Mesenchymal stem cell (in vitro differentiated cells and primary cell): ENCODE measurements around the gene STOM.
A peak's percentile ranks its signal among the peaks of the same experiment; 100 is the strongest.

Experiments used
- DNase-seq: peaks from one replicate; pipeline ENCODE4 v3.0.0-alpha.2; 2013
- H2AFZ ChIP-seq: one replicate; pipeline ENCODE4 v1.6.1; 2013; ENCODE audit warnings: low read depth, mild to moderate bottlenecking, control low read depth, inconsistent platforms, low read length, moderate library complexity
- H2AK5ac ChIP-seq: 2 replicates; pipeline ENCODE4 v1.6.1; 2013; ENCODE audit warnings: low read length, moderate library complexity, mild to moderate bottlenecking, inconsistent platforms; ENCODE audit not compliant: severe bottlenecking
- H2BK120ac ChIP-seq: one replicate; pipeline ENCODE4 v1.6.1; 2013; ENCODE audit warnings: low read depth, mild to moderate bottlenecking, inconsistent platforms, low read length, moderate library complexity
- H2BK12ac ChIP-seq, 2 experiments: one replicate each; pipeline ENCODE4 v1.6.1; 2013; ENCODE audit warnings: inconsistent platforms in 2 of 2, low read length in 2 of 2, mild to moderate bottlenecking in 2 of 2, moderate library complexity in 2 of 2, control low read depth in 1 of 2
- H2BK15ac ChIP-seq: one replicate; pipeline ENCODE4 v1.6.1; 2013; ENCODE audit warnings: mild to moderate bottlenecking, low read depth, inconsistent platforms; ENCODE audit not compliant: poor library complexity, severe bottlenecking
- H2BK5ac ChIP-seq: 2 replicates; pipeline ENCODE4 v1.6.1; 2013; ENCODE audit warnings: low read depth, mild to moderate bottlenecking, low read length, control low read depth, inconsistent platforms; ENCODE audit not compliant: poor library complexity, severe bottlenecking
- H3K14ac ChIP-seq, 2 experiments: one replicate each; pipeline ENCODE4 v1.6.1; 2013; ENCODE audit warnings: inconsistent platforms in 2 of 2, low read length in 2 of 2, control low read depth in 1 of 2, mild to moderate bottlenecking in 1 of 2, moderate library complexity in 1 of 2
- H3K18ac ChIP-seq, 2 experiments: one replicate each; pipeline ENCODE4 v1.6.1; 2013; ENCODE audit warnings: inconsistent platforms in 2 of 2, low read length in 2 of 2, control low read depth in 1 of 2, low read depth in 1 of 2, mild to moderate bottlenecking in 1 of 2
- H3K23ac ChIP-seq, 2 experiments: one replicate each; pipeline ENCODE4 v1.6.1; 2013; ENCODE audit warnings: inconsistent platforms in 2 of 2, low read length in 2 of 2, mild to moderate bottlenecking in 2 of 2, moderate library complexity in 2 of 2, control low read depth in 1 of 2
- H3K27ac ChIP-seq: 2 replicates; pipeline ENCODE4 v1.5.1; 2013; ENCODE audit warnings: mild to moderate bottlenecking, moderate library complexity, low read length, control low read depth, inconsistent platforms; ENCODE audit not compliant: poor library complexity, severe bottlenecking
- H3K27me3 ChIP-seq, 2 experiments: 2 replicates each; pipeline versions ENCODE4 v1.6.1 to v1.7.0; 2013; ENCODE audit warnings: low read length in 2 of 2, mild to moderate bottlenecking in 2 of 2, moderate library complexity in 2 of 2, control low read depth in 1 of 2, inconsistent platforms in 1 of 2; ENCODE audit not compliant: control insufficient read depth in 1 of 2, insufficient read depth in 1 of 2
- H3K36me3 ChIP-seq, 2 experiments: 2 replicates each; pipeline versions ENCODE4 v1.6.1 to v1.7.0; 2013; ENCODE audit warnings: low read length in 2 of 2, control low read depth in 1 of 2, inconsistent platforms in 1 of 2, low read depth in 1 of 2, mild to moderate bottlenecking in 1 of 2; ENCODE audit not compliant: insufficient read depth in 2 of 2, control insufficient read depth in 1 of 2
- H3K4ac ChIP-seq, 2 experiments: one replicate each; pipeline ENCODE4 v1.6.1; 2013; ENCODE audit warnings: inconsistent platforms in 2 of 2, low read length in 2 of 2, mild to moderate bottlenecking in 2 of 2, moderate library complexity in 2 of 2, control low read depth in 1 of 2, low read depth in 1 of 2
- H3K4me1 ChIP-seq: 2 replicates; pipeline ENCODE4 v1.6.1; 2013; ENCODE audit warnings: low read depth, low read length, control low read depth; ENCODE audit not compliant: control insufficient read depth, insufficient read depth
- H3K4me2 ChIP-seq: 2 replicates; pipeline ENCODE4 v1.6.1; 2013; ENCODE audit warnings: low read length, mild to moderate bottlenecking, inconsistent platforms; ENCODE audit not compliant: poor library complexity, severe bottlenecking
- H3K4me3 ChIP-seq, 2 experiments: 2 replicates each; pipeline versions ENCODE4 v1.5.1 to v1.7.0; 2013; ENCODE audit warnings: low read length in 2 of 2, mild to moderate bottlenecking in 2 of 2, control low read depth in 1 of 2, low read depth in 1 of 2; ENCODE audit not compliant: insufficient read depth in 1 of 2
- H3K79me1 ChIP-seq: replicated peaks from 2 replicates; pipeline ENCODE4 v1.6.1; 2013; ENCODE audit warnings: mild to moderate bottlenecking, control low read depth, low read length, inconsistent platforms; ENCODE audit not compliant: poor library complexity, severe bottlenecking
- H3K9ac ChIP-seq: 2 replicates; pipeline ENCODE4 v1.7.0; 2013; ENCODE audit warnings: mild to moderate bottlenecking, low read length, moderate library complexity
- H3K9me3 ChIP-seq: 2 replicates; pipeline ENCODE4 v1.7.0; 2013; ENCODE audit warnings: mild to moderate bottlenecking, low read length; ENCODE audit not compliant: control insufficient read depth
- H4K8ac ChIP-seq: one replicate; pipeline ENCODE4 v1.6.1; 2013; ENCODE audit warnings: inconsistent platforms, mild to moderate bottlenecking, low read length, moderate library complexity
- H4K91ac ChIP-seq: one replicate; pipeline ENCODE4 v1.6.1; 2013; ENCODE audit warnings: mild to moderate bottlenecking, low read length, inconsistent platforms
- WGBS: methylation state at CpG from one replicate; pipeline ENCODE4 v1.1.7; 2013; ENCODE audit warnings: mixed read lengths; 5-methylcytosine and 5-hydroxymethylcytosine counted together

The STOM gene

DNA sequence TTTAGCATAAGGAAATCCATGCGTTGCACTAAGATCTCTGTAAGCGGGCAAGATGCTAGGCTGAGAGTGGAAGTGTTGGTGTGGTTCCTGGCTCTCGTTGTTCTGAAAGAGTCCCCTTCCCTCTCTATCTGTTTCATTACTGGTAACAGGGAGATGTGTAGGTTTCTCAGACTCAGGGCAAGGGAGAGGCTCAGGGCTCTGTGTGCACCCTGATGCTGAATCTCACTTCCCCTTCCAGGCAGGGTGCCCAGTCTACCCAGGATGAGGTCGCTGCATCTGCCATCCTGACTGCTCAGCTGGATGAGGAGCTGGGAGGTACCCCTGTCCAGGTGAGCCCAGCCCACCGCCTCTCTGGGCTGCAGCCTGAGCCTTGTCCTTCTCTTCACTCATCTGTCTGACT, 45.7 kb downstream of the STOM start:
- H3K4me2 ChIP-seq, result no peak overlapping the region
- no peak overlapping the region for H2BK120ac ChIP-seq

DNA sequence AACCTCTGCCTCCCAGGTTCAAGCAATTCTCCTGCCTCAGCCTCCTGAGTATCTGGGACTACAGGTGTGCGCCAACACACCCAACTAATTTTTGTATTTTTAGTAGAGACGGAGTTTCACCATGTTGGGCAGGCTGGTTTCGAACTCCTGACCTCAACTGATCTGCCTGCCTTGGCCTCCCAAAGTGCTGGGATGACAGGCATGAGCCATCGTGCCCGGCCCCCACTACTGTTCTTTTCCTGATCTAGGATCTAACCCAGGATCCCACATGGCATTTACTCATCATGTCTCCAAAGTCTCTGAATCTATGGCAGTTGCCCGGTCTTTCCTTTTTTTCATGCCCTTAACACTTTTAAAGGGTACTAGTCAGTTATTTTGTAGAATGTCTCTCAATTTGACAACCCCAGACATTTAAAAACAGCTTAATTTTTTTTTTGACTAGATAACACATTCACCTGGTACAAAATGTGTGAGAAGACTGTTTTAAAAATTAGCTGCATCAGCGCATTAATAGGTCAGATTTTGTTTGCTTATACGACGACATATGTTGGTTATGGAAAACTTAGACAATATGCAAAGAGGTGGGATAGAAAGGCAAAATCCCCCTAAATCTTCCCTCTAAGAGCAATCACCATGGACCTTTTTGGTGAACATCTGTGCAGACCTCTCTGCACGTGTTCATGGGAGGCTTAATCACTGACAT, 46.5 kb downstream of the STOM start:
- H3K4me2 ChIP-seq, result no peak overlapping the region
- no peak overlapping the region for H4K91ac ChIP-seq
- peak overlapping the region in 1 of 2 experiments; percentile 15 for H3K18ac ChIP-seq
- no peak overlapping the region for H2AFZ ChIP-seq
- H3K4me3 ChIP-seq, result no peak overlapping the region
- peaks cover 64 to 82% of the 10 kb centered on the region in 2 experiments for H3K36me3 ChIP-seq
- no peak overlapping the region for H2BK120ac ChIP-seq
- no peak overlapping the region for H3K23ac ChIP-seq
- no peaks in the 10 kb centered on the region for H3K9me3 ChIP-seq
- no peak overlapping the region for H4K8ac ChIP-seq
- no peak overlapping the region for H2BK15ac ChIP-seq
- WGBS, result 95% methylated on average over 9 of the region's 10 CpGs
- no peak for DNase-seq
- no peak overlapping the region for H2BK5ac ChIP-seq
- peaks cover 15% of the 10 kb centered on the region for H3K79me1 ChIP-seq
- no peak overlapping the region for H2BK12ac ChIP-seq
- H3K9ac ChIP-seq, result peak overlapping the region; percentile 8
- no peak overlapping the region for H3K14ac ChIP-seq
- peaks cover 13% of the 10 kb centered on the region for H3K4me1 ChIP-seq
- H3K27ac ChIP-seq, result no peak overlapping the region
- H2AK5ac ChIP-seq, result peak overlapping the region; percentile 46
- no peak overlapping the region for H3K4ac ChIP-seq
- H3K27me3 ChIP-seq, result no peaks in the 10 kb centered on the region

More for the DNA sequence above, 45.7 kb downstream of the STOM start:
- no peak overlapping the region for H3K23ac ChIP-seq
- peak overlapping the region in 1 of 2 experiments; percentile 15 for H3K18ac ChIP-seq
- peaks cover 9% of the 10 kb centered on the region for H3K4me1 ChIP-seq
- no peak overlapping the region for H2BK12ac ChIP-seq
- peak overlapping the region; percentile 8 for H3K9ac ChIP-seq
- H4K91ac ChIP-seq, result no peak overlapping the region
- no peak for DNase-seq
- H2BK15ac ChIP-seq, result no peak overlapping the region
- H3K4me3 ChIP-seq, result no peak overlapping the region
- 97% methylated on average over 4 of the region's 5 CpGs for WGBS
- no peak overlapping the region for H2BK5ac ChIP-seq
- H3K36me3 ChIP-seq, result peaks cover 64 to 82% of the 10 kb centered on the region in 2 experiments
- no peak overlapping the region for H4K8ac ChIP-seq
- H3K4ac ChIP-seq, result no peak overlapping the region
- no peak overlapping the region for H2AFZ ChIP-seq
- H3K79me1 ChIP-seq, result peaks cover 15% of the 10 kb centered on the region
- no peak overlapping the region for H2AK5ac ChIP-seq
- H3K27me3 ChIP-seq, result no peaks in the 10 kb centered on the region
- no peak overlapping the region for H3K27ac ChIP-seq
- H3K9me3 ChIP-seq, result no peaks in the 10 kb centered on the region
- no peak overlapping the region for H3K14ac ChIP-seq

DNA sequence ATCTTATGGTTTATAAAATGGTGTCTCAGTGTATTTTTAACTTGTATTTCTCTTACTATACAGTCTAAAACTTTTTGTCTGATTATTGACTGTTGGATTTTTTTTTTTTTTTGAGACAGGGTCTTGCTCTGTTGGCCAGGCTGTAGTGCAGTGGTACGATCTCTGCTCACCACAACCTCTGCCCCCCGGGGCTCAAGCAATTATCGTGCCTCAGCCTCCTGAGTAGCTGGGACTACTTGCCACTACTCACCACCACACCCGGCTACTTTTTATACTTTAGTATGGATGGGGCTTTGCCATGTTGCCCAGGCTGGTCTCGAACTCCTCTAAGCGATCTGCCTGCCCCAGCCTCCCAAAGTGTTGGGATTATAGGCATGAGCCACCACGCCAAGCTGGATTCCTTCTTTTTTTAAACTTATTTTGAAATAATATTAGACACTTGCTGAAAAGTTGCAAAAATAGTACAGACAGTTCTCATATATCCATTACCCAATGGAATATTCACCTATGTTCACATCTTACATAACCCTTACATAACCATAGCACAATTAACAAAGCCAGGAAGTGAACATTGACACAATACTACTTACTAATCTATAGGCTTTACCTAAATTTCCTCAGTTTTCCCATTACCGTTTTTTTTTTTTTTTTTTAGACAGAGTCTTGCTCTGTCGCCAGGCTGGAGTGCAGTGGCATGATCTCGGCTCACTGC, 47.2 kb downstream of the STOM start:
- Histone ChIP-seq H3K27ac (peak overlapping the region; percentile 92), H3K36me3 (peaks cover 66 to 82% of the 10 kb centered on the region in 2 experiments), H4K8ac (no peak overlapping the region), H2BK120ac (no peak overlapping the region), H3K4me2 (no peak overlapping the region), H4K91ac (peak overlapping the region; percentile 44), H3K79me1 (peaks cover 15% of the 10 kb centered on the region), H3K9me3 (no peaks in the 10 kb centered on the region), H3K4me1 (peaks cover 14% of the 10 kb centered on the region), H2BK5ac (no peak overlapping the region), H3K27me3 (no peaks in the 10 kb centered on the region), H3K4me3 (no peak overlapping the region), H3K4ac (peak overlapping the region; percentile 3 to 93), H3K18ac (peak overlapping the region; percentile 17 to 58), H2BK15ac (no peak overlapping the region), H2AK5ac (peak overlapping the region; percentile 45), H3K14ac (no peak overlapping the region), H3K9ac (peak overlapping the region; percentile 86), H3K23ac (no peak overlapping the region), H2AFZ (no peak overlapping the region), H2BK12ac (peak overlapping the region in 1 of 2 experiments; percentile 75)
- 94% methylated on average over 9 of the region's 10 CpGs for WGBS
- no peak for DNase-seq

DNA sequence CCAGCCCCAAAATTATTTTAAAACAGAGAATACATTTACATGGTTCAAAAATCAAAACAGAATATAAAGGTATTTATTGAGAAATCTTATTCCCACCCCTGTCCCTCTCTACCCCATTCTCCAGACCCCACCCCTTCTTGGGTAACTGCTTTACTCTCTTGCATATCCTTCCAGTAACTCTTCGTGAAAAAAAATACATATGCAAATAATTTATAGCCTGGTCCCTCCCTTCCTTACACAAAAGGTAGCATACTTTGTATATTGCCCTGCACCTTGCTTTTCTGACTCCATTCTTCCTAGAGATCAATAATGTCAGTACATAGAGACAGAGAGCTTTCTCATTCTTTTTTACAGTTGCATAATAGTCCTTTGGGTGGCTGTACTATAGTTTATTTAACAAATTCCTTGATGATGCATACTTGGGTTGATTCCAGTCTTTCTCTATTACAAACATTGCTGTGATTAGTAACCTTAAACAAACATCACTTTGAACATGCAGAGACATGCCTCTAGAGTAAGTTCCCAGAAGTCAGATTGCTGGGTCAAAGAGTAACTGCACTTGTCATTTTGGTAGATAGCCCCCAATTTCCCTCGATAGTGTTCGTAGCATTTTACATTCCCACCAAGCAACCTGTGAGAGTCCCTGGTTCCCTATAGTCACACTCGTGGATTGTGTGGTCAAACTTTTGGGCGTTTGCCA, 47.9 kb downstream of the STOM start:
- Histone ChIP-seq H4K8ac (no peak overlapping the region), H3K4ac (no peak overlapping the region), H2AFZ (no peak overlapping the region), H2AK5ac (no peak overlapping the region), H3K23ac (no peak overlapping the region), H2BK120ac (no peak overlapping the region), H3K4me1 (peaks cover 14% of the 10 kb centered on the region), H3K4me2 (no peak overlapping the region), H2BK12ac (no peak overlapping the region), H2BK5ac (no peak overlapping the region), H2BK15ac (no peak overlapping the region), H3K27ac (peak overlapping the region; percentile 92), H3K14ac (no peak overlapping the region), H3K9me3 (no peaks in the 10 kb centered on the region), H3K18ac (peak overlapping the region in 1 of 2 experiments; percentile 58), H4K91ac (no peak overlapping the region), H3K4me3 (no peak overlapping the region), H3K36me3 (peaks cover 64 to 84% of the 10 kb centered on the region in 2 experiments), H3K79me1 (peaks cover 14% of the 10 kb centered on the region), H3K9ac (peak overlapping the region; percentile 86), H3K27me3 (no peaks in the 10 kb centered on the region)
- DNase-seq, result peak; percentile 97
- 37% methylated on average over 3 of the region's 5 CpGs for WGBS
